Retinal pigment epithelial cell (primary cell): ENCODE measurements around the gene NAA40.

Experiments
- DNase-seq: peaks from one replicate; pipeline ENCODE4 v3.0.0-alpha.2; 2010; ENCODE audit warnings: low read depth
- H3K4me3 ChIP-seq: 2 replicates; pipeline ENCODE4 v1.5.1; 2011; ENCODE audit warnings: mild to moderate bottlenecking, low read length, control low read depth, moderate library complexity
- CTCF ChIP-seq: conservative IDR thresholded peaks from 2 replicates; pipeline ENCODE4 v1.5.1; 2011; ENCODE audit warnings: low read depth, low read length, control low read depth, inconsistent platforms

Gene NAA40

GRCh38 chr11:63993100-63993499, 54.3 kb downstream of the NAA40 start:
- H3K4me3 ChIP-seq = no peak overlapping the region
- TF ChIP-seq CTCF = no peak
- no peak for DNase-seq

GRCh38 chr11:63993993-63994392, 55.2 kb downstream of the NAA40 start:
- no peak overlapping the region for H3K4me3 ChIP-seq
- DNase-seq = no peak
- no peak for TF ChIP-seq CTCF

- TF ChIP-seq CTCF = no peak
- H3K4me3 ChIP-seq = no peak overlapping the region
- no peak for DNase-seq
Observed at GRCh38 chr11:63996512-63996911, 57.7 kb downstream of the NAA40 start.

GRCh38 chr11:63997104-63997700, 58.4 kb downstream of the NAA40 start:
- H3K4me3 ChIP-seq = no peak overlapping the region
- DNase-seq = no peak
- TF ChIP-seq CTCF = no peak

- no peak for TF ChIP-seq CTCF
- DNase-seq = no peak
- no peak overlapping the region for H3K4me3 ChIP-seq
Observed at GRCh38 chr11:63997801-63998337, 59.1 kb downstream of the NAA40 start.

- no peak for DNase-seq
- peak; percentile 1 for TF ChIP-seq CTCF
- no peak overlapping the region for H3K4me3 ChIP-seq
Observed at GRCh38 chr11:63998558-63999348, 60.0 kb downstream of the NAA40 start.
